ENCODE data around the gene SLC38A2.
A peak's percentile ranks its signal among the peaks of the same experiment; 100 is the strongest.
"Not testable (repeated sequence)": the region's sequence is repeated elsewhere in the genome, so short reads cannot be mapped to it uniquely, and the experiment has no call there.

SLC38A2 gene

DNA sequence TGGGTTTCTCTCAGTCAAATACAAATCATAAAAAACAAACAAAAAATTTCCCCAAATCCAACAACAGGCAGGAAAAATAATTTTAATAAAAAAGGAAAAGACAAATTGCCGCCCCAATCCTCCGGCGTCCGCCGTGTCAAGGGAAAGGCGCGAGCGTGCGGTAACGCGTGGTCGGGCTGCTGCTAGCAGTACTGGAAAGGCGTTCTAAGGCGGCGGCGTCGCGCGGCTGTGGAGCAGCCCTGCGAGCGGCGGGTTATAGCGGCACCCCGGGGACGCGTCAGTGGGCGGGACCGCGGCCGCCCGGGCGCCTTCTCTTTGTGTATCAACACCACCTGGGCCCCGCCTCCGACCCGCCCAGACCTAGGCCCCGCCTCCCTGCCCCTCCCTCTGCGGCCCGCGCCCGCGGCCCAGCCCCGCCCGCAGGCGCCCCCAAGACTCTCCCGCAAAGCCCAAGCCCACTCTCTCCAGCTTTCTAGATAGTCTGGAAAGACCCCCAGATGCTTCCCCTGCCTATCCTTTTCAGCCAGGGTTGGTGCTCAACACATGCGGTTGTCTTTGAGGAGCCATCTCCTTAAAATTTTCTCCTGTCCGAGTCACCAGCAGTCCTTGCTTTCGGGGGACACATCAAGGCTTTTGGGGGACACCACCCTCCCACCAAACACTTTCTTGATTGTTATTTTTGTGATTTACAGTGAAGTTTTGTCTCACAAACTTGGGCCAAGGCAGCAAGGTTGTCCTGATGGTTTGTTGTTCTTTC, at the start of gene SLC38A2:
TSS of gene SLC38A2 (minus strand) at position 230 of the 757 bp plus-strand sequence. CDS start 1,480 bp downstream, outside the sequence.
- FAIRE-seq (no peak), DNase-seq (ENCODE audit: low spot score) (peak; percentile 97)

DNA sequence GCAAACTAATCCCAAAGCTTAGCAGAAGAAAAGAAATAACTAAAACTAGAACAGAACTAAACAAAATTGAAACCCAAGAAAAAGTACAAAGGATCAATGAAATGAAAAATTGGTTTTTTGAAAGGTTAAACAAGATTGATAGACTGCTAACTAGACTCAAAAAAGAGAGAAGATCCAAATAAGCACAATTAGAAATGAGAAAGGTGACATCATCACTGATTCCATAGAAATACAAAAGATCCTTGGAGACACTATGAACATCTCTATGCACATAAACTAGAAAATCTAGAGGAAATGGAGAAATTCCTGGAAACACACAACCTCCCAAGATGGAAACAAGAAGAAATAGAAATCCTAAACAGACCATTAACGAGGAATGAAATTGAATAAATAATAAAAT, 47.1 kb upstream of the SLC38A2 start:
- no peak for FAIRE-seq
- DNase-seq (ENCODE audit: low spot score): no peak

GRCh38 chr12:46415552-46415951, 43.0 kb upstream of the SLC38A2 start:
- no peak for FAIRE-seq
- DNase-seq (ENCODE audit: low spot score): no peak

DNA sequence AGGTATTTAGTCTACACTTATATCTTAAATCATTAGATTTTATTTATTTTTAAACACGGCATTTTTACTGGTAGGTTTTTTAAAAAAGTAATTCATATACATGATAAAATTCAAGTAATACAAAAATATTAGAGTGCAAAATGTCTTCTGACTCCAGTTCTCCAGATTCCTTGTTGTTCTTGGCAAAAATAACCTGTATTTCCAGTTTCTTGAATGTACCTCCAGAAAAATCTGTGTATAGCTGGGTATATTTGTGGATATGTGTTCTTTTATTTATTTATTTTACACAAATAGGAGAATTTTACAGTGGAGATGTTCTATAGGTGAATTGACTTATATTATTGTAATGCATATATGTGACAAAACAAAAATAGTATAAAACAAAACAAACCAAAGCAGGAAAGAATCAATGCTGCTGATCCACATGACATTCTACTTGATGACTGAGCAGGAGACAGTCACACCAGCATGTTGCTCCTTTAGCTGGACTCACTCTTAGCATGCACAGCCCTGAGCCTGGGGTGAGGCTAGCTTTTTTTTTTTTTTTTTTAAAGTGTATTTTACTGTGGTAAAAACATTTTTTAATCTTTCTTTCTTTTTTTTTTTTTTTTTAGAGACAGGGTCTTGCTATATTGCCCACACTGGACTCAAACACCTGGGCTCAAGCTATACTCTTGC, 42.2 kb upstream of the SLC38A2 start:
- FAIRE-seq (no peak), DNase-seq (ENCODE audit: low spot score) (no peak)

DNA sequence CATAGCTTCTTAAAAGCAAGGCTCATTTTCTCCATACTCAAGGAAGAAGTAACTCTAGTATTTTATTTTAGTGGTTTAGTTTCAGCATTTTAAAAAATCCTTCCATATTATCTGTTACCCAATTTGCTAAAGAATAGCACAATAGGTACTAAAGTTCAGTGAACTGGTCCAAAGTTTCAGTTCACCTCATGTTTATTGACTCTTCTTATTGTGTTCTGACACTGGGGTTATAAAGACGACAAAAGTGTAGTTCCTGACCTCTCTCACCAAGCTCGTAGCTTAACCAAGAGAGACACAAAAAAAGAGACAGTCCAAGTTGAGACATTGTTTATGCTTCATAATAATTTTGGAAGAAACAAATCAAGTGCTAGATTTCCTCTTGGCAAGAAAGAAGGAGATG, 40.8 kb upstream of the SLC38A2 start:
- FAIRE-seq: no peak
- DNase-seq (ENCODE audit: low spot score): no peak

DNA sequence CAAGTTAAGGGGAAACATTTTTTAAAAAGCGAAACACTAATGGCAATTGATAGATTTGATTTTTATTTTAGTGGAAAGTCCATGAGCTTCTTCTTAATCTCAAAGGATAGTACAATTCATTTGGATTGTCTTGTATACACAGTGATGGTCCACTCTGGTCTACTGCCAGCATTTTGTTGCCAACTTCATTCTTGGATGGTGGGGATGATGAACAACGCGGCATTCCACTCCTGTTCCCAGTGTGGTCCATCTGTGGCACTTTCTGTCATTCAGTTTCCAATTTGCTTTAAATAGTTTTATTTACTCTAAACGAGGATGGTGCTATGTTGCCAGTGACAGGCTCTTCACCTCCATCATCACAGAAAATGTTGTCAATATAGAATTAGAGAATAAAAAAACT, 40.3 kb upstream of the SLC38A2 start:
- DNase-seq (ENCODE audit: low spot score) (no peak), FAIRE-seq (no peak)

DNA sequence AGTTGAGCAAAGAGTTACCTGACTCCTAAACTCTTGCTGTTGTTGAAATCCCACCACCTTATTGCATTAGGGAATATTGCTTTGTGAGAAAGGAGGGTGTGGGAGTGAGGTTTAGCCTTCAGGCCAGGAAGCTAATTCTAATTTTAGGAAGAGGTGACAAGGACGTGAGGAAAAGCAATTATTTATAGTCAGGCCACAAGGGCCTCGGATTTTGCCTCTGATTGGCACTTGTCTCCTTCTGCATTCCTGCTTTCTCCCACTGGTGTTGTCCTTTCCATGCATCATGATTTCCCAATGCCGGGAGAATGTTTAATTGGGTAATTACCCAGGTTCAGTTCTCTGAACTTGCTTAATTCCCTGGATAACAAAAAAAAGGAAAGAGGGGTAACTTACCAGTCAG, 37.9 kb upstream of the SLC38A2 start:
- DNase-seq (ENCODE audit: low spot score) (no peak), FAIRE-seq (no peak)

- DNase-seq (ENCODE audit: low spot score): no peak
Measured at GRCh38 chr12:46409974-46410373, 37.4 kb upstream of the SLC38A2 start.

DNA sequence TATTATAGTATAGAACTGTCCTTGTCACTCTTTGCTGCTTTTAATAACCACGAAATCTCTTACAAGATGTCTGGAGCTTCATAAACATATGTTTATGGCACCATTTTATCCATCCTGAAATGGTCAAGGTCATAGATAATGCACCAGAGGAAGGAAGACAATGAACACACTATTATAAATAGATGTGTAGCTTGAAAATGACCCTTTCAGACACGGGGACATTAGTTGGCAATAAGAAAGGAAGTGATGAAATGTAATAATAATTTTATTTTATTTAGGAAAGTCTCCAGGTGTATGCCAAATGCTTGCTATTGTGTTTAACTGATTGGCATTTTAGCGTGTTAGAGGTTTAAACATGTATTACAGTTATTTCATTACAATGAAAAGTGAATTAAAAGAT, 36.8 kb upstream of the SLC38A2 start:
- no peak for FAIRE-seq
- DNase-seq (ENCODE audit: low spot score): no peak

More at GRCh38 chr12:46409974-46410373, 37.4 kb upstream of the SLC38A2 start:
- no peak for FAIRE-seq

DNA sequence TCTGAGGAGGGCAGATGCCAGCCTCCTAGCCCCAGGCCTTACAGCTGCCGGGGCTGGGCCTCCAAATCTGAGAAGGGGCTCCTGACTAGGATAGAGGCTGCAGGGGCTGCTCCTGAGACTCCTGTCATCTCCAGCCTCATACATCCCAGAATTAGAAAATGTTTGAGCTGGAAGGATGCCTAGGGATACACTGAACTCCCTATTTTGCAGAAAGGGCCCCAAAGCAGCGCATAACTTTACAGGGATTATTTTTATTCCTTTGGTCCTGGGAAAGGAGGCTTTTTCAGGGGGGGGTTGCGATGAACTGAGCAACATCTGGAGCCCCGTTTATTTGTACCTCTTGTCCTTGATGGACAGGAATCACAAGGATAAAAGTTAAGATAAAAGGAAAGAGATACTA, 35.9 kb upstream of the SLC38A2 start:
- FAIRE-seq (no peak), DNase-seq (ENCODE audit: low spot score) (no peak)

- FAIRE-seq: no peak
- no peak for DNase-seq (ENCODE audit: low spot score)
Measured at GRCh38 chr12:46407361-46407760, 34.8 kb upstream of the SLC38A2 start.

- no peak for DNase-seq (ENCODE audit: low spot score)
- no peak for FAIRE-seq
Measured at GRCh38 chr12:46406352-46407027, 33.9 kb upstream of the SLC38A2 start.

GRCh38 chr12:46404733-46405132, 32.2 kb upstream of the SLC38A2 start:
- no peak for FAIRE-seq
- no peak for DNase-seq (ENCODE audit: low spot score)

DNA sequence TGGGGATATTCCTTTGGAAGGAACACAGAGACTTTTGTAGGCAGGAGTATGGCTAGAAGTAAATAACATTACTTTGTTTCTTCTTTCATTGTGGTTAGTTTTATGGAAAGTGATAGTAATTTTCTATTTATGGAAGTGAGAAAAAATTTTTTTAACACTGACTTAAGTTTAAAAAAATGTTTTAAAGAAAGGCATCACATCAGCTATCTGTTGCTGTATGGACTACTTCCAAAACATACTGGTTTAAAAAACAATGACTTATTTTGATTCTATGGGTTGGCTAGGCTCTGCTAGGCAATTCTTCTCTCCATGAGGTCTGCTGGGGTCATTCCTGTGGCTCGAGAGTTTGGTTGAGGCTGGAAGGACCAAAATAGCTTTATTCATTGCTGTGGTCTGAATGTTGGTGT, 31.7 kb upstream of the SLC38A2 start:
- no peak for DNase-seq (ENCODE audit: low spot score)
- no peak for FAIRE-seq

DNA sequence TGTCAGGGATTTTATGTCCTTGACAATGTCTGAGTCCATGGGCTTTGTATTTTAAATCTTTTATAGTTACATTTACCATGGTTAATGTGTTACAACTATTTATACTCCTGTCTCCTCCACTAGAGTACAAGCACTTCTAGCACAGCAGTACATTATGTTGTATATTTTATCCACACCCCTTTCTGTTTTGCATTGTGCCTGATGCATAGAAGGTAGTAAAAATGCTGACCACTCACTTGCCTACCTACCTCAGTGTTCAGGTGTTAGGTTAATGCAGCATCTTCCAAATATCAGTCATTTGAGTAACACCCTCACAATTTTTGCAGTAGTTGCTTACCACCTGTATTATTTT, 31.1 kb upstream of the SLC38A2 start:
- FAIRE-seq (no peak), DNase-seq (ENCODE audit: low spot score) (no peak)

DNA sequence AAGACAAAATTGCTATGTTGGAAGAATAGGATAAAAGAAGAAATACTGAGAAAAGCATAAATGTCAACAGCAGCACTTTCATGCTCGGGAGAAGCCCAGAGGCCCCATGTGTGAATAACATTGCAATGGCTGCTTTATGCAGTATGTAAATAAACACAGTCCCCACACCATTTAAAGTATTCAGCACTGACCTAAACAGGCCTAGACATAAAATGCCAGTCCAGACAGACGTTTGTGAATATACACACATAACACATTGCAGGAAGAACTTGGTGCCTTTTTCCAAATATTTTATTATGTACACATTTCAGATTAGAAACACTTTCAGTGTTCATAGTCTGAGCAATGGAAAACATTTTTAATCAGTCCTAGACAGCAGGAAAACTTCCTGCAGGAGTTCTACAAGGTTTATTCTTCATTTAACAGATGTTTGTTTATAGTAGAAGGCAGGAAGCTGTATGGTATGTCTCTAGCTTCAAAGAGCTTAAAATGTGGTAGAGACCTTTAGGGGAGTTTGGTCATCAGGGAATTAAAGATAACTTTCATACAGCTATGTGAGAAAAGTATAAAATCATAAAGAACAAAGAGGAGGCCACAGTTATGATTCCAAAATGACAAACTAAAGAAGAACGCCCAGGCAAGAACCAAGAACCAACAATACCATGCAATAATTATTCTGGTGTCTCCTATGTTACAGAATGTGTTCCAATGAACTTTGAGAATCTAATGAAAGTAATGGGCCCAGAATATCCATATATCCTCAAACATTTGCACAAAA, 30.6 kb upstream of the SLC38A2 start:
- FAIRE-seq: no peak

GRCh38 chr12:46402451-46402850, 29.9 kb upstream of the SLC38A2 start:
- FAIRE-seq: no peak
- peak; percentile 70 for DNase-seq (ENCODE audit: low spot score)

More for the DNA sequence above, 30.6 kb upstream of the SLC38A2 start:
- DNase-seq (ENCODE audit: low spot score): no peak

GRCh38 chr12:46401662-46402061, 29.1 kb upstream of the SLC38A2 start:
- FAIRE-seq: no peak

GRCh38 chr12:46400406-46400805, 27.8 kb upstream of the SLC38A2 start:
- no peak for FAIRE-seq
- no peak for DNase-seq (ENCODE audit: low spot score)

More at GRCh38 chr12:46401662-46402061, 29.1 kb upstream of the SLC38A2 start:
- DNase-seq (ENCODE audit: low spot score): no peak

DNA sequence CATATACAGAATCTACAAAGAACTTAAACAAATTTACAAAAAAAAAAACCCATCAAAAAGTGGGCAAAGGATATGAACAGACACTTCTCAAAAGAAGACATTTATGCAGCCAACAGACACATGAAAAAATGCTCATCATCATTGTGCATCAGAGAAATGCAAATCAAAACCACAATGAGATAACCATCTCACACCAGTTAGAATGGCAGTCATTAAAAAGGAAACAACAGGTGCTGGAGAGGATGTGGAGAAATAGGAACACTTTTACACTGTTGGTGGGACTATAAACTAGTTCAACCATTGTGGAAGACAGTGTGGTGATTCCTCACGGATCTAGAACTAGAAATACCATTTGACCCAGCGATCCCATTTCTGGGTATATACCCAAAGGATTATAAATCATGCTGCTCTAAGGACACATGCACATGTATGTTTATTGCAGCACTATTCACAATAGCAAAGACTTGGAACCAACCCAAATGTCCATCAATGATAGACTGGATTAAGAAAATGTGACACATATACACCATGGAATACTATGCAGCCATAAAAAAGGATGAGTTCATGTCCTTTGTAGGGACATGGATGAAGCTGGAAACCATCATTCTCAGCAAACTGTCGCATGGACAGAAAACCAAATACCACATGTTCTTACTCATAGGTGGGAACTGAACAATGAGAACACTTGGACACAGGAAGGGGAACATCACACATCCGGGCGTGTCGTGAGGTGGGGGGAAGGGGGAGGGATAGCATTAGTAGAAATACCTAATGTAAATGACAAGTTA, 27.1 kb upstream of the SLC38A2 start:
- not testable (repeated sequence) for FAIRE-seq; DNase-seq (ENCODE audit: low spot score)

DNA sequence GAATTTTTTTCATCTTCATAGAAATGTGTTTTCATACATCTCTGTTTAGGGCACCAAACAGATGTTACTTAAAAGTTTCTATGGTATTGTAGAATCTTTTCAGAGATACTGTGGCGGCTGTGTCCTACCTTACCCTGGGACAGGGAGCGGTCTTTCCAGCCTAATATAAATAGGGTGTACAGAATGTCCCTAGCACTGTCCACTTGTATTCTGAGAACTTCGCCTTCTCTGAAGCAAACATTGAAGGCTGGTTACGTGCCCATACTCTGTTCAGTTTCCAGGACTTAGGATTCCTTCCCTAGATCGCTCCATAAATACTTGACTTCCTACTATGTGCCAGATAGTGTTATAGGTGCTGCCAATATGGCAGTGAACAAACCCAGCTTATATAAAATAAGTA, 24.3 kb upstream of the SLC38A2 start:
- FAIRE-seq: no peak
- DNase-seq (ENCODE audit: low spot score): no peak

Measured in urothelium cell line (cell line).